Esophagus squamous epithelium (tissue), 5 donors: ENCODE results near the gene SIMC1. TPM values are rescaled to one million over a fixed set of nuclear protein-coding genes. Genes with fewer than 3 reads are reported as not detected.
A peak's percentile ranks its signal among the peaks of the same experiment; 100 is the strongest.
"Not testable (repeated sequence)": the region's sequence is repeated elsewhere in the genome, so short reads cannot be mapped to it uniquely, and the experiment has no call there.

Experiments used
- DNase-seq: peaks from one replicate; lab custom pipeline; 2025; lab: John Stamatoyannopoulos, UW
- H3K27ac ChIP-seq, 4 donors: fragments of 200-600 bp; sonication (generic); one replicate each; pipeline ENCODE4 v1.5.1; 2016 to 2019; ENCODE audit warnings: mild to moderate bottlenecking in 1 of 4
- H3K27me3 ChIP-seq, 4 donors: fragments of 200-600 bp; sonication (generic); 1 replicate in 3 of 4; 2 replicates in 1 of 4; pipeline versions ENCODE4 v1.5.1 to v1.6.0; 2017 to 2021; ENCODE audit warnings: antibody characterized with exemption in 1 of 4
- H3K36me3 ChIP-seq, 3 donors: fragments of 200-600 bp; sonication (generic); one replicate each; pipeline ENCODE4 v1.5.1; 2016 to 2019
- H3K4me1 ChIP-seq, 3 donors: fragments of 200-600 bp; sonication (generic); one replicate each; pipeline ENCODE4 v1.5.1; 2017 to 2019
- H3K4me3 ChIP-seq, 4 donors: fragments of 200-600 bp; sonication (generic); 1 replicate in 3 of 4; 2 replicates in 1 of 4; pipeline ENCODE4 v1.5.1; 2016 to 2019; ENCODE audit warnings: mild to moderate bottlenecking in 2 of 4, moderate library complexity in 1 of 4
- H3K9me3 ChIP-seq, 3 donors: fragments of 200-600 bp; sonication (generic); one replicate each; pipeline ENCODE4 v1.5.1; 2016 to 2019
- WGBS, 2 donors: methylation state at CpG; one replicate each; pipeline ENCODE4 v1.1.5; 2018; 5-methylcytosine and 5-hydroxymethylcytosine counted together
- intact Hi-C: fragments of 100-400 bp; cut with DNase I; formaldehyde crosslinking; loops from one replicate; pipeline ENCODE4 v1.15.0; 2022
- total RNA-seq, 4 donors: library from RNA; depleted of rRNA; stranded (reverse); fragments of >200 nt; gene quantifications; one replicate each; pipeline ENCODE4 v1.1.0, GENCODE V29; 2016
- TF ChIP-seq, protein P1 (sequence below), 6 experiments: fragments of 450-650 bp in 4 of 6; fragments of 200-600 bp in 2 of 6; sonication (generic) in 2 of 6; IDR thresholded peaks; one replicate each; pipeline ENCODE4 v1.5.1; 2016 to 2019; ENCODE audit warnings: antibody characterized with exemption in 6 of 6, mild to moderate bottlenecking in 4 of 6, moderate library complexity in 4 of 6
- donor health status: DM: yes; HTN: yes; CAD: no.

SIMC1 gene
- total RNA-seq, 4 donors from 2014 or later = 2.2 to 11.4 (median 5.6) TPM

DNA sequence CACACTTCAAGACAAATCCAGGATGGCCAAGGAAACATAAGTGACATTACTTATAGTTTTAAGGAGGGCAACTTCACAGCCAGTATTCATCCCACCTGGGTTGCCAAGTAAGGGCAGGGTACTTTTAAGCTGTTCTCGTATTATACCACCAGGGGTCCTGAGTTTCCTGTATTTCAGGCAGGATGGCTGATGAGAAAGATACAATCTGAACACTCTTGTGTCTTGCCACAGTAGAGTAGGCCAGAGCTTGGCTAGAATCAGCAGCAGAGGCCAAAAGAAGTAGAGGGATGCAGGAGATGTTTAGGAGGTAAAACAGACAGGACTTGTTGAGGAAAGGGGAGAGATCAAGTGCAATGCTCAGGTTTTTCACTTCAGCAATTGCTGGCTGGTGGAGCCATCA lies 3.1 kb upstream of the SIMC1 start:
- TF ChIP-seq, protein P1, sequence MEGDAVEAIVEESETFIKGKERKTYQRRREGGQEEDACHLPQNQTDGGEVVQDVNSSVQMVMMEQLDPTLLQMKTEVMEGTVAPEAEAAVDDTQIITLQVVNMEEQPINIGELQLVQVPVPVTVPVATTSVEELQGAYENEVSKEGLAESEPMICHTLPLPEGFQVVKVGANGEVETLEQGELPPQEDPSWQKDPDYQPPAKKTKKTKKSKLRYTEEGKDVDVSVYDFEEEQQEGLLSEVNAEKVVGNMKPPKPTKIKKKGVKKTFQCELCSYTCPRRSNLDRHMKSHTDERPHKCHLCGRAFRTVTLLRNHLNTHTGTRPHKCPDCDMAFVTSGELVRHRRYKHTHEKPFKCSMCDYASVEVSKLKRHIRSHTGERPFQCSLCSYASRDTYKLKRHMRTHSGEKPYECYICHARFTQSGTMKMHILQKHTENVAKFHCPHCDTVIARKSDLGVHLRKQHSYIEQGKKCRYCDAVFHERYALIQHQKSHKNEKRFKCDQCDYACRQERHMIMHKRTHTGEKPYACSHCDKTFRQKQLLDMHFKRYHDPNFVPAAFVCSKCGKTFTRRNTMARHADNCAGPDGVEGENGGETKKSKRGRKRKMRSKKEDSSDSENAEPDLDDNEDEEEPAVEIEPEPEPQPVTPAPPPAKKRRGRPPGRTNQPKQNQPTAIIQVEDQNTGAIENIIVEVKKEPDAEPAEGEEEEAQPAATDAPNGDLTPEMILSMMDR (IDR thresholded peaks at IDR 0.05) = peak in 4 of 6 experiments; percentile 25 to 37 (median 30)
- H3K27me3 ChIP-seq, intact Hi-C loops: not testable (repeated sequence)

DNA sequence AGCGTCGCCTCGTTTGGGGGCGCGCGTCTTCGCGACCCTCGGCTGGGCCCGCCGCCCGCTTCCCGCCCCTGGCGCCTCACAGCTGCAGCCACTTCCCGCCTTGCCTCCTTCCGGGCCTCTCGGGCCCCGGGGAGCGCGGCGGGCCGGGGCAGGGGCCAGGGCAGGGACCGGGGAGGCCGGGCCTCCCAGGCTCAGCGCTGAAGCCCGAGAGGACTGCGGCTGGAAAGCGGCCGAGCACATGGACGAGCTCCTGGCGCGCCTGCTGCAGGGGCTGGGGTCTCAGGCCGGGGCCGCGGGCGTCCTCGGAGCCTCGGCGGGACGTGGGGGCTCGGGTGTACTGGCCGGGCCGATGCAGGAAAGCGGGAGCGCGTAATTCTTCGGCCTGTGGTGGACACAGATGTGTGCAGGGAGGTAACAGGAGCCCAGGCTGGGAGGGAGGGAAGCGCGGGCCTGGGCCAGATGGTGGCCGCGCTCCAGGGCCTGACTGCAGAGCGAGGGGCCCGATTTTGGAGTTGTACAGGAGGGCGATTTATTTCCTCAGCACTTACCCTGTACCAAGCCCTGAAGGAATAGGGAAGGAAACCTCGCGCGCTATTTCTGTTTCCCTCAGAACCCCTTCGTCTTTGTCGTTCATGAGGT lies 540 bp downstream of the SIMC1 start:
- intact Hi-C loops, H3K9me3 ChIP-seq, H3K27me3 ChIP-seq, DNase-seq, H3K4me1 ChIP-seq, H3K36me3 ChIP-seq: not testable (repeated sequence)
- no CpG with 5 or more reads among the region's 59 CpGs for WGBS, 2 donors
- Histone ChIP-seq H3K4me3 (peak overlapping the region; percentile 46 to 73 (median 52)), H3K27ac (peak overlapping the region in 2 of 4 donors; percentile 66 to 69)

More for the DNA sequence above, 3.1 kb upstream of the SIMC1 start:
- H3K9me3 ChIP-seq, DNase-seq, H3K4me1 ChIP-seq, H3K27ac ChIP-seq, H3K36me3 ChIP-seq, H3K4me3 ChIP-seq: not testable (repeated sequence)
- 0 to 13% methylated on average over 1 of the region's 1 CpG for whole genome bisulfite sequencing, 2 donors

DNA sequence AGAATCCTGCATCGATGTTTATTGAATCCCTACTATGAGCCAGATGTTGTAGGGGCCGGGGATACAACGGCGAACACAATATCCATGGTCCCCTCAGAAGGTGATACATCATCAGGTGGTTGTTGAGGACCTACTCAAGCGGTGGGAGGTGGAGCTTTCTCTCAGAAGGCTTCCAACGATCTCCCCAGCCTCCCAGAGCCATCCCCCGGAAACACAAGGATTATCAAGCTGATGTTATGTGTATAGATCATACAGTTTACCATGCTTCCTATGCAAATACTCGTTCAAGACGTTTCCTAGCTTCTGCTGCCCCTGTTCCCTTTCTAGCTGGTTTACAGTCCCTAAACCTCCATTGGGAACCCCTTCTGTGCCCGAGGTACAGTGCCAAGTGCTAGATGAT lies 1.1 kb downstream of the SIMC1 start:
- DNase-seq, H3K27me3 ChIP-seq, H3K4me1 ChIP-seq, H3K27ac ChIP-seq, H3K36me3 ChIP-seq, intact Hi-C loops, H3K4me3 ChIP-seq, H3K9me3 ChIP-seq: not testable (repeated sequence)
- WGBS, 2 donors = no CpG with 5 or more reads among the region's 10 CpGs

DNA sequence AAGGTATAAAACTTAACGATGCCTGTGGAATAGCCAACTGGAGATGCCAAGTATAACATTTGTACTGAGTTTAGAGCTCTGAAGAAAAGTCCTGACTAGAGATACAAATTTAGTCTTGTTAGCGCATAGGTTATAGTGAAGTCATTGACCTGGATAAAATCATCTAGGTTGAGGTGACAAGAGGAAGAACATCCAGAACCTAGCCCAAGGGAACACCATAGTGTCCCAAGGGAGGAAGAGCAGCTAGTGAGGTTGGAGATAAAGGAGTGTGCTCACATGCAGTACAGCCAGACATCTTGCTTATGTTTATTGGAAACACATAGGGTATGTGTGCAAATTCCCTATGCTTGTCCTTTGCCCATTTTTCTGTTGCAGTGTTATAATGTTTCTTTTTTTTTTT lies 6.1 kb downstream of the SIMC1 start:
- no CpG with 5 or more reads among the region's 2 CpGs for WGBS, 2 donors
- intact Hi-C loops, H3K4me1 ChIP-seq, H3K4me3 ChIP-seq, H3K27me3 ChIP-seq, H3K27ac ChIP-seq, DNase-seq, H3K36me3 ChIP-seq, H3K9me3 ChIP-seq: not testable (repeated sequence)

DNA sequence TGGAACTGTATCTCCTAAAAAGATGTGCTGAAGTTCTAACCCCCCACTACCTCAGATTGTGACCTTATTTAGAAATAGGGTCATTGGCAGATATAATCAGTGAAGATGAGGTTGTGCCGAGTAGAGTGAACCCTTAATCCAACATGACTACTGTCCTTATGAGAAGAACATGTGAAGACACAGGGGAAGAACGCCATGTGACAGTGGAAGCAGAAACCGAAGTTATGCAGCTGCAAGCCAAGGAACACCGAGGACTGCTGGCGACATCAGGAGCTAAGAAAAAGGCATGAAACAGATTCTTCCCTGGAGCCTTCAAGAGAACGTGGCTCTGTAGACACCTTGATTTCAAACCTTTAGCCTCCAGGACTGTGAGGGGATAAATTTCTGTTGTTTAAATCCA lies 6.8 kb downstream of the SIMC1 start:
- H3K27ac ChIP-seq, H3K9me3 ChIP-seq, H3K36me3 ChIP-seq, H3K4me3 ChIP-seq, intact Hi-C loops, H3K4me1 ChIP-seq, H3K27me3 ChIP-seq, DNase-seq: not testable (repeated sequence)
- 57 to 63% methylated on average over 2 to 5 of the region's 6 CpGs for WGBS, 2 donors

DNA sequence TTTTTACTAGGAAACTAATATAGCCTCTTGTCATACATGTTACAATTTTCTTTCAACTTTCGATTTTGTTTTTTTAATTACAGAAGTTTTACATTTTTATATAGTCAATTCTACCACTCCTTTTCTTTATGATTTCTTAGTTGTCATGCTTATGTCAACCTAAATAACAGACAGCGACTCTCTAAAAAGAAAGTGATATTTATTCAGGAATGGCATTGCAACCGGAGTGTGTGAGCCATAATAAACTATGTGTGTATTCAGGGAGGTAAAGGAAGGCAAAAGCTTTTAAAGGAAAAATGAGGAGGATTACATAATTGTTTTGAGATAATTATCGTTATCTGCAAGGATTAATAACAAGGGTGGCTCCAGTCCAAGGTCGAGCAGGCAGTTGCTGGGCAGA lies 7.3 kb downstream of the SIMC1 start:
- H3K36me3 ChIP-seq, H3K4me3 ChIP-seq, H3K27me3 ChIP-seq, DNase-seq, H3K9me3 ChIP-seq, intact Hi-C loops, H3K27ac ChIP-seq, H3K4me1 ChIP-seq: not testable (repeated sequence)
- 61 to 80% methylated on average over 5 of the region's 5 CpGs for WGBS, 2 donors

DNA sequence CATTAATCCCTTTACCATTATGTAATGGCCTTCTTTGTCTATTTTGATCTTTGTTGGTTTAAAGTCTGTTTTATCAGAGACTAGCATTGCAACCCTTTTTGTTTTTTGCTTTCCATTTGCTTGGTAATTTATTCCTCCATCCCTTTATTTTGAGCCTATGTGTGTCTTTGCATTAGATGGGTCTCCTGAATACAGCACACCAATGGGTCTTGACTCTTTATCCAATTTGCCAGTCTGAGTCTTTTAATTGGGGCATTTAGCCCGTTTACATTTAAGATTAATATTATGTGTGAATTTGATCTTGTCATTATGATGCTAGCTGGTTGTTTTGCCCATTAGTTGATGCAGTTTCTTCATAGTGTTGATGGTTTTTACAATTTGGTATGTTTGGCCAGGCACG lies 12.5 kb downstream of the SIMC1 start:
- WGBS, 2 donors = 89 to 100% methylated on average over 1 to 2 of the region's 2 CpGs
- H3K4me1 ChIP-seq, H3K4me3 ChIP-seq, H3K36me3 ChIP-seq, H3K27ac ChIP-seq, H3K9me3 ChIP-seq, intact Hi-C loops, DNase-seq, H3K27me3 ChIP-seq: not testable (repeated sequence)

DNA sequence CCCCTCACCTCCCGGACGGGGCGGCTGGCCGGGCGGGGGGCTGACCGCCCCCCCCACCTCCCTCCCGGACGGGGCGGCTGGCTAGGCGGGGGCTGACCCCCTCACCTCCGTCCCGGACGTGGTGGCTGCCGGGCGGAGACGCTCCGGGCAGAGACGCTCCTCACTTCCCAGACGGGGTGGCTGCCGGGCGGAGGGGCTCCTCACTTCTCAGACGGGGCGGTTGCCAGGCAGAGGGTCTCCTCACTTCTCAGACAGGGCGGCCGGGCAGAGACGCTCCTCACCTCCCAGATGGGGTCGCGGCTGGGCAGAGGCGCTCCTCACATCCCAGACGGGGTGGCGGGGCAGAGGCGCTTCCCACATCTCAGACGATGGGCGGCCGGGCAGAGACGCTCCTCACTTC lies 13.9 kb downstream of the SIMC1 start:
- H3K36me3 ChIP-seq, H3K9me3 ChIP-seq, DNase-seq, intact Hi-C loops, H3K27me3 ChIP-seq, H3K27ac ChIP-seq, H3K4me1 ChIP-seq, H3K4me3 ChIP-seq: not testable (repeated sequence)
- WGBS, 2 donors = no CpG with 5 or more reads among the region's 36 CpGs

DNA sequence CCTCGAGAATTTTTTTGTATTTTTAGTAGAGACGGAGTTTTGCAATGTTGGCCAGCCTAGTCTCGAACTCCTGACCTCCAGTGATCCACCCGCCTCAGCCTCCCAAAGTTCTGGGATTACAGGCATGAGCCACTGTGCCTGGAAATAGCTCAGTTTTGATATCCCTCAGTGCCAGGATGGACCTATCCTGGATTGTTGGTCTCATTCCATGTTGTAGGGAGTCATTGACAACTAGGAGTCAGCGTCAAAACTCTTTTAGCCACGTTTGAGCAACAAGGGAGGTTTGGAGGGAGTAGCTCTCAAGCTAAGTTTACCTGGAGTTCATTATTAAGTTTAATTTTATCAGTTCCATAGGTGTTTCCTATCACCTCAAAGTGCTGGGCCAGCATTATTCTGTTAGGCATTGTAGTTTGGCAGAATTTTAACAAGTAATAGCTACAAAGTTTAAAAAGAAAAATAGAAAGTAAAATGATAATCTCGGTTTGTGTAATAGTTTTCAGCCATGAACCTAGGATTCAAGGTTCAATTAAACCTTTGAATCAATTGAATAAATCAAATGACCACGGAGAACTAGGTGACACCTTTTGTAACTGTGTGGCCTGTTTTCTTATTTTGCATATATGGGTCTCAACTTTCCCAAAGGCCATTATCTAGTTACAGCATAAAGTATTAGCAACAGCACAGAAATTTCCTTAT lies 15.3 kb downstream of the SIMC1 start:
- 82 to 85% methylated on average over 6 to 8 of the region's 8 CpGs for WGBS, 2 donors

DNA sequence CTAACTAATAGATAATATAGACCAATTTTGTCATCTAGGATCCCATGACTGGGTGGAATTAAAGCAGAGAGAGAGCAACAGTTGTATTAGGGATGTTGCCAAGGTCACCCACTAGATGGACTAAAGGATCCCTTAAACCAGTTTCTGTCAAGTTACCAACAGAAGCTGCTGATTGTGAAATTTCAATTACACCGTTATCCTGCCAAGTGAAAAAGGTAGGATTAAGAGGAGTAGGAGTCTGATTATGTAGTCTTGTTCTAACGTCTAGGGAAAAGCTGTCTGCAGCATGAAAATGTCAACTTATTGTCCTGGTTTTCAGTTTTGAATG lies 15.8 kb downstream of the SIMC1 start:
- DNase-seq, intact Hi-C loops, H3K9me3 ChIP-seq, H3K27ac ChIP-seq, H3K27me3 ChIP-seq, H3K4me3 ChIP-seq, H3K4me1 ChIP-seq, H3K36me3 ChIP-seq: not testable (repeated sequence)
- 0% methylated on average over 1 of the region's 2 CpGs; no CpG with 5 or more reads in 1 of the 2 donors for WGBS, 2 donors

More for the DNA sequence above, 15.3 kb downstream of the SIMC1 start:
- H3K27ac ChIP-seq, H3K9me3 ChIP-seq, intact Hi-C loops, H3K4me3 ChIP-seq, DNase-seq, H3K36me3 ChIP-seq, H3K4me1 ChIP-seq, H3K27me3 ChIP-seq: not testable (repeated sequence)

DNA sequence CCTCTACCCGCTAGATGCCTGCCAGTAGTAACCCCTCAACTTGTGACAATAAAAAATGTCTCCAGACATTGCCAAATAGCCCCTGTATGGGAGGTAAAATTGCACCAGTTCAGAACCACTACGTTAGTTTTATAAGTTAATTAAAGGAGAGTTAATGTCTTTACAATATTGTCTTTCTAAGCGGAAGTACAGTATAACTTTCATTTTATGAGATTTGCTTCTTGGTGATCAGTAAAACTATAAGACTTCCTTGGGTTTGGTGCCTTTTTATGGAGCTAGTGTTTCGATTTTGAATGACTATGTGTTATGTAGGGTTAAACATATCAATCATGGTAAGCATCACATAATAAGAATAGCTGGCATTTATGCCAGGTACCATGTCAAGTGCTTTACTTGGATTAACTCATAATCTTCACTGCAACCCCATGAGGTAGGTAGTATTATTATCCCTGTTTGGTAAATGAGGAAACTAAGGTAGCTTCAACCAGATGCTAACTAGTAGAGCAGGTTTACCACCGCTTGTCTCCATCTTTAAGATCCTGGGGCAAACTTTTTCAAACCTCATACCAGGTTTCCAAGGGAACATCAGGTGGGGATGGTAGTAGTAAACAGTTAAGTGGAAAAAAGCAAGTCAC lies 19.8 kb downstream of the SIMC1 start:
- H3K9me3 ChIP-seq, H3K36me3 ChIP-seq, DNase-seq, intact Hi-C loops, H3K4me1 ChIP-seq, H3K27ac ChIP-seq, H3K27me3 ChIP-seq, H3K4me3 ChIP-seq: not testable (repeated sequence)
- 86 to 88% methylated on average over 5 of the region's 5 CpGs for WGBS, 2 donors

DNA sequence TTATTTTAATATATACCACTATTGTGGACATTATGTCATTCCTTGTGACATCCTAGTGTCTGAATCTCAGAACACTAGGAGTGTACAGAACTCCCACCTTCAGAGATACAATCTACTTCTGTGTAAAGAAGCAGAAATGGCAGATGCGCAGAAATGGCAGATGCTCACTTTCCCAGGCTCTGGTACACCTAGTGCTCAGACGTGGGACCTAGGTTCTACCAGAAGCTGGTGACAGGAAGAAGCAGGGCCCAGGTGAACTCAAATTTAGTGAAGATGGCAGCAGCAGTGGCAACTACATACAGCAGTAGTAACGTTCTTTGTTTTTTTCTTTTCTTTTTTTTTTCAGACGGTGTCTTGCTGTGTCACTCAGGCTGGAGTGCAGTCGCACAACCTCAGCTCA lies 22.5 kb downstream of the SIMC1 start:
- H3K4me1 ChIP-seq, DNase-seq, H3K9me3 ChIP-seq, intact Hi-C loops, H3K27ac ChIP-seq, H3K4me3 ChIP-seq, H3K36me3 ChIP-seq, H3K27me3 ChIP-seq: not testable (repeated sequence)
- WGBS, 2 donors = 93 to 94% methylated on average over 5 of the region's 5 CpGs
